ENCODE measurements around the gene TFCP2L1. TPM values are rescaled to one million over a fixed set of nuclear protein-coding genes. Genes with fewer than 3 reads are reported as not detected.
"Not testable (repeated sequence)": the region's sequence is repeated elsewhere in the genome, so short reads cannot be mapped to it uniquely, and the experiment has no call there.

Gene TFCP2L1
- total and polyA plus RNA-seq, 4 donors, result 0.30 to 0.89 (median 0.51) TPM

DNA sequence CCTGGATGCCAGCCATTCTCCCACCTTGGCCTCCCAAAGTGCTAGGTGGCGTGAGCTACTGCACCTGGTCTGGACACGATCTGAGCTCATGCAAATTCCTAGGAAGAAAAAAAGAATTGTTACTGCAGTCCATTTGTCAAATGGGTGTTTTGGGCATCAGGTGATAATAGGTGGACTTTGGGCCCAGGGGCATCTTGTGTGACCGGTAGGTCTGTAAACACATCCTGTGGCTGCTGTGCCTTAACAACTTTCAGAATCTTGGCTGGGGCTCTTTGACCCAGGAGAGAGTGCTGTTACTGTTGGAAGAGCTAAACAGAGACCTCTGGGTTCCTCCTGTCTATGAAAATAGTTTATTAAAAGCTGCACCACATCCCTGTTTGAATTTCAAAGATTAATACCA is 34.9 kb upstream of the TFCP2L1 start:
- no peaks in the 10 kb centered on the region for H3K27me3 ChIP-seq (ENCODE audit: control insufficient read depth, insufficient read depth, low read length)
- H3K27ac ChIP-seq (ENCODE audit: low read depth, low read length), result no peak overlapping the region

GRCh38 chr2:121316986-121317385 is 32.0 kb upstream of the TFCP2L1 start:
- Histone ChIP-seq H3K27me3 (ENCODE audit: control insufficient read depth, insufficient read depth, low read length) (no peaks in the 10 kb centered on the region), H3K27ac (ENCODE audit: low read depth, low read length) (no peak overlapping the region), H3K4me3 (ENCODE audit: low read depth, low read length) (no peak overlapping the region), H3K36me3 (ENCODE audit: control insufficient read depth, insufficient read depth, low read length) (no peaks in the 10 kb centered on the region), H3K4me1 (ENCODE audit: control insufficient read depth, insufficient read depth, low read length) (no peaks in the 10 kb centered on the region), H3K9me3 (ENCODE audit: control insufficient read depth, insufficient read depth, low read length) (no peaks in the 10 kb centered on the region)
- 96% methylated on average over 4 of the region's 7 CpGs for WGBS (ENCODE audit: insufficient coverage)
- no peak for DNase-seq (ENCODE audit: low read depth in 4 of 6, low spot score in 6 of 6)

More for the DNA sequence above, 34.9 kb upstream of the TFCP2L1 start:
- WGBS (ENCODE audit: insufficient coverage), result 93% methylated on average over 3 of the region's 3 CpGs
- DNase-seq (ENCODE audit: low read depth in 4 of 6, low spot score in 6 of 6), result no peak
- Histone ChIP-seq H3K36me3 (ENCODE audit: control insufficient read depth, insufficient read depth, low read length) (no peaks in the 10 kb centered on the region), H3K9me3 (ENCODE audit: control insufficient read depth, insufficient read depth, low read length) (no peaks in the 10 kb centered on the region), H3K4me1 (ENCODE audit: control insufficient read depth, insufficient read depth, low read length) (no peaks in the 10 kb centered on the region), H3K4me3 (ENCODE audit: low read depth, low read length) (no peak overlapping the region)

DNA sequence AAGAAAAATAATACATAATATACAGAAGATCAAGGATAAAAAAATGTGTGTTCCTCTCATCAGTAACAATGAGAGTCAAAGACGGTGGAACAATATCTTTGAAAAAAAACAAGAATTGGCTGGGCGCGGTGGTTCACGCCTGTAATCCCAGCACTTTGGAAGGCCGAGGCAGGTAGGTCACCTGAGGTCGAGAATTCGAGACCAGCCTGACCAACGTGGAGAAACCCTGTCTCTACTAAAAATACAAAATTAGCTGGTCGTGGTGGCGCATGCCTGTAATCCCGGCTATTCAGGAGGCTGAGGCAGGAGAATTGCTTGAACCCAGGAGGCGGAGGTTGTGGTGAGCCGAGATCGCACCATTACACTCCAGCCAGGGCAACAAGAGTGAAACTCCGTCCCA is 28.7 kb upstream of the TFCP2L1 start:
- H3K9me3 ChIP-seq (ENCODE audit: control insufficient read depth, insufficient read depth, low read length); DNase-seq (ENCODE audit: low read depth in 4 of 6, low spot score in 6 of 6); H3K4me1 ChIP-seq (ENCODE audit: control insufficient read depth, insufficient read depth, low read length); H3K27ac ChIP-seq (ENCODE audit: low read depth, low read length); H3K27me3 ChIP-seq (ENCODE audit: control insufficient read depth, insufficient read depth, low read length); H3K4me3 ChIP-seq (ENCODE audit: low read depth, low read length); H3K36me3 ChIP-seq (ENCODE audit: control insufficient read depth, insufficient read depth, low read length): not testable (repeated sequence)
- 91% methylated on average over 7 of the region's 15 CpGs for whole genome bisulfite sequencing (ENCODE audit: insufficient coverage)

GRCh38 chr2:121309801-121310200 is 24.8 kb upstream of the TFCP2L1 start:
- DNase-seq (ENCODE audit: low read depth in 4 of 6, low spot score in 6 of 6), result no peak
- Histone ChIP-seq H3K36me3 (ENCODE audit: control insufficient read depth, insufficient read depth, low read length) (no peaks in the 10 kb centered on the region), H3K9me3 (ENCODE audit: control insufficient read depth, insufficient read depth, low read length) (no peaks in the 10 kb centered on the region), H3K4me1 (ENCODE audit: control insufficient read depth, insufficient read depth, low read length) (no peaks in the 10 kb centered on the region), H3K27ac (ENCODE audit: low read depth, low read length) (no peak overlapping the region), H3K4me3 (ENCODE audit: low read depth, low read length) (no peak overlapping the region), H3K27me3 (ENCODE audit: control insufficient read depth, insufficient read depth, low read length) (no peaks in the 10 kb centered on the region)
- 17% methylated on average over 1 of the region's 3 CpGs for WGBS (ENCODE audit: insufficient coverage)

- no peak for DNase-seq (ENCODE audit: low read depth in 4 of 6, low spot score in 6 of 6)
- Histone ChIP-seq H3K9me3 (ENCODE audit: control insufficient read depth, insufficient read depth, low read length) (no peaks in the 10 kb centered on the region), H3K36me3 (ENCODE audit: control insufficient read depth, insufficient read depth, low read length) (no peaks in the 10 kb centered on the region), H3K4me1 (ENCODE audit: control insufficient read depth, insufficient read depth, low read length) (no peaks in the 10 kb centered on the region), H3K27me3 (ENCODE audit: control insufficient read depth, insufficient read depth, low read length) (no peaks in the 10 kb centered on the region), H3K27ac (ENCODE audit: low read depth, low read length) (no peak overlapping the region), H3K4me3 (ENCODE audit: low read depth, low read length) (no peak overlapping the region)
Measured at GRCh38 chr2:121309323-121309722, 24.3 kb upstream of the TFCP2L1 start.

- Histone ChIP-seq H3K9me3 (ENCODE audit: control insufficient read depth, insufficient read depth, low read length) (no peaks in the 10 kb centered on the region), H3K36me3 (ENCODE audit: control insufficient read depth, insufficient read depth, low read length) (no peaks in the 10 kb centered on the region), H3K27me3 (ENCODE audit: control insufficient read depth, insufficient read depth, low read length) (no peaks in the 10 kb centered on the region), H3K4me1 (ENCODE audit: control insufficient read depth, insufficient read depth, low read length) (no peaks in the 10 kb centered on the region), H3K27ac (ENCODE audit: low read depth, low read length) (no peak overlapping the region), H3K4me3 (ENCODE audit: low read depth, low read length) (no peak overlapping the region)
- no CpG with 5 or more reads among the region's 2 CpGs for WGBS (ENCODE audit: insufficient coverage)
- DNase-seq (ENCODE audit: low read depth in 4 of 6, low spot score in 6 of 6), result no peak
Measured at GRCh38 chr2:121307048-121307447, 22.0 kb upstream of the TFCP2L1 start.

DNA sequence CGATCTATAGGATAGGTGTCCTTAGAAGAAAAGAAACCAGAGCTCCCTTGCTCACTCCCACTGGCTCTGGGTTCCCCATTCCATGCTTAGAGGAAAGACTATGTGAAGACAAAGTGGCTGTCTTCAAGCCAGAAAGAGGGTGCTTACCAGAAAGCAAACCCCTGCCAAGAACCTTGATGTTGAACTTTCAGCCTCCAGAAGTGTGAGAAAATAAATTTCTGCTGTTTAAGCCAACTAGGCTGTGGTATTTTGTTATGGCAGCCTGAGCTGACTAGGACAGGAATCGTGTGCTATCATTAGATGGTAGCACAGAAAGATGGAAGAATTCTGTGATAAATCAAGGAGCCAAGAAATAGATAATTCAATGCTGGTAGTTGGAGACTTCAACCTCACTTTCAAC is 19.9 kb upstream of the TFCP2L1 start:
- no CpG with 5 or more reads among the region's 2 CpGs for WGBS (ENCODE audit: insufficient coverage)
- H3K4me3 ChIP-seq (ENCODE audit: low read depth, low read length), result no peak overlapping the region
- no peaks in the 10 kb centered on the region for H3K27me3 ChIP-seq (ENCODE audit: control insufficient read depth, insufficient read depth, low read length)
- no peaks in the 10 kb centered on the region for H3K36me3 ChIP-seq (ENCODE audit: control insufficient read depth, insufficient read depth, low read length)
- DNase-seq (ENCODE audit: low read depth in 4 of 6, low spot score in 6 of 6), result no peak
- H3K9me3 ChIP-seq (ENCODE audit: control insufficient read depth, insufficient read depth, low read length), result no peaks in the 10 kb centered on the region
- H3K4me1 ChIP-seq (ENCODE audit: control insufficient read depth, insufficient read depth, low read length), result no peaks in the 10 kb centered on the region
- no peak overlapping the region for H3K27ac ChIP-seq (ENCODE audit: low read depth, low read length)

- no peaks in the 10 kb centered on the region for H3K27me3 ChIP-seq (ENCODE audit: control insufficient read depth, insufficient read depth, low read length)
- 50% methylated on average over 2 of the region's 2 CpGs for WGBS (ENCODE audit: insufficient coverage)
- H3K4me1 ChIP-seq (ENCODE audit: control insufficient read depth, insufficient read depth, low read length), result no peaks in the 10 kb centered on the region
- H3K36me3 ChIP-seq (ENCODE audit: control insufficient read depth, insufficient read depth, low read length), result no peaks in the 10 kb centered on the region
- no peaks in the 10 kb centered on the region for H3K9me3 ChIP-seq (ENCODE audit: control insufficient read depth, insufficient read depth, low read length)
- no peak for DNase-seq (ENCODE audit: low read depth in 4 of 6, low spot score in 6 of 6)
- no peak overlapping the region for H3K27ac ChIP-seq (ENCODE audit: low read depth, low read length)
- no peak overlapping the region for H3K4me3 ChIP-seq (ENCODE audit: low read depth, low read length)
Measured at GRCh38 chr2:121303531-121304263, 18.7 kb upstream of the TFCP2L1 start.

GRCh38 chr2:121301190-121301589 is 16.2 kb upstream of the TFCP2L1 start:
- DNase-seq (ENCODE audit: low read depth in 4 of 6, low spot score in 6 of 6); H3K36me3 ChIP-seq (ENCODE audit: control insufficient read depth, insufficient read depth, low read length); H3K27me3 ChIP-seq (ENCODE audit: control insufficient read depth, insufficient read depth, low read length); H3K4me3 ChIP-seq (ENCODE audit: low read depth, low read length); H3K27ac ChIP-seq (ENCODE audit: low read depth, low read length); H3K4me1 ChIP-seq (ENCODE audit: control insufficient read depth, insufficient read depth, low read length); H3K9me3 ChIP-seq (ENCODE audit: control insufficient read depth, insufficient read depth, low read length): not testable (repeated sequence)

DNA sequence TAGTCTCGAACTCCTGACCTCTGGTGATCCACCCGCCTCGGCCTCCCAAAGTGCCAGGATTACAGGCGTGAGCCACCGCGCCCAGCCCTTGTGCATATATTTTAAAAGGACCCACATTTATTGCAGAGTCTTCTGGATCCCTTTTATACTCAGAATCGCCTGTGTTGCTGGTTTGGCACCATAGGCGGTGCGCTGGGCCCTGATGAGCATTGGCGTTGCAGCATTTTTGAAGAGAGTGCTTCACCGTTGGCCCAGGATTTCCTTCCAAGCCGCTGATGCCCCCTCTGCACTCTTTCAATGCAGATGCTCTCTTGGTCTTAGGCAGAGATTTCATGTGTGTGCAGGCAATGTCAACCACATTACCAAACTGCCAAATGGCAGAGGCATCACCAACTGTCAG is 13.5 kb upstream of the TFCP2L1 start:
- no peak overlapping the region for H3K27ac ChIP-seq (ENCODE audit: low read depth, low read length)
- no peak for DNase-seq (ENCODE audit: low read depth in 4 of 6, low spot score in 6 of 6)
- no peaks in the 10 kb centered on the region for H3K9me3 ChIP-seq (ENCODE audit: control insufficient read depth, insufficient read depth, low read length)
- H3K27me3 ChIP-seq (ENCODE audit: control insufficient read depth, insufficient read depth, low read length), result no peaks in the 10 kb centered on the region
- 90% methylated on average over 12 of the region's 12 CpGs for WGBS (ENCODE audit: insufficient coverage)
- no peaks in the 10 kb centered on the region for H3K4me1 ChIP-seq (ENCODE audit: control insufficient read depth, insufficient read depth, low read length)
- H3K4me3 ChIP-seq (ENCODE audit: low read depth, low read length), result no peak overlapping the region
- no peaks in the 10 kb centered on the region for H3K36me3 ChIP-seq (ENCODE audit: control insufficient read depth, insufficient read depth, low read length)
